Gastrocnemius medialis (tissue), 4 donors: ENCODE measurements around the gene ATMIN.

Experiments used
- POLR2A ChIP-seq, 2 donors: fragments of 450-650 bp; IDR thresholded peaks; one replicate each; pipeline ENCODE4 v1.6.1; 2017; ENCODE audit warnings: antibody characterized with exemption in 2 of 2, mild to moderate bottlenecking in 2 of 2, moderate library complexity in 2 of 2
- TF ChIP-seq, protein P1 (sequence below), 5 experiments: fragments of 450-650 bp in 3 of 5; fragments of 200-600 bp in 2 of 5; sonication (generic) in 2 of 5; IDR thresholded peaks in 4 of 5; conservative IDR thresholded peaks in 1 of 5; 1 replicate in 4 of 5; 2 replicates in 1 of 5; pipeline ENCODE4 v1.5.1; 2016 to 2019; ENCODE audit warnings: antibody characterized with exemption in 5 of 5, mild to moderate bottlenecking in 3 of 5, moderate library complexity in 3 of 5

DNA sequence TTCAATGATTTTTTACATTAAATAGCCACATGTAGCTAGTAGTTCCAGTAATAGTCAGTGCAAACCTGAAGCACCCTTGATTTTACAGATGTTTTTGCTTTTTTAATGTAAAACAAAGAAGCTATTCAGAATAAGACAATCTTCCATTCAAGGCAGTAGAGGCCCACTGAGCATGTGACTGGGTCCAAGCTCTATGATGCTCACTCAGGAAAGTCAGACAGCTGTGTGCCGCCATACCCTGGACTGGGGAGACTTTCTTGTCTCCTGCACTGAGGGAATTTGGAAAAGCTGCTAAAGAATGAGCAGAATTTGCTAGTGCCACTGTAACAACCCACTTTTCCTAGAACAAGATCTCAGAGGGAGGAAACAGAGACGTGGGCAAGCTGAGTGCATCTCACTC is 17.1 kb upstream of the ATMIN start:
- TF ChIP-seq, protein P1, sequence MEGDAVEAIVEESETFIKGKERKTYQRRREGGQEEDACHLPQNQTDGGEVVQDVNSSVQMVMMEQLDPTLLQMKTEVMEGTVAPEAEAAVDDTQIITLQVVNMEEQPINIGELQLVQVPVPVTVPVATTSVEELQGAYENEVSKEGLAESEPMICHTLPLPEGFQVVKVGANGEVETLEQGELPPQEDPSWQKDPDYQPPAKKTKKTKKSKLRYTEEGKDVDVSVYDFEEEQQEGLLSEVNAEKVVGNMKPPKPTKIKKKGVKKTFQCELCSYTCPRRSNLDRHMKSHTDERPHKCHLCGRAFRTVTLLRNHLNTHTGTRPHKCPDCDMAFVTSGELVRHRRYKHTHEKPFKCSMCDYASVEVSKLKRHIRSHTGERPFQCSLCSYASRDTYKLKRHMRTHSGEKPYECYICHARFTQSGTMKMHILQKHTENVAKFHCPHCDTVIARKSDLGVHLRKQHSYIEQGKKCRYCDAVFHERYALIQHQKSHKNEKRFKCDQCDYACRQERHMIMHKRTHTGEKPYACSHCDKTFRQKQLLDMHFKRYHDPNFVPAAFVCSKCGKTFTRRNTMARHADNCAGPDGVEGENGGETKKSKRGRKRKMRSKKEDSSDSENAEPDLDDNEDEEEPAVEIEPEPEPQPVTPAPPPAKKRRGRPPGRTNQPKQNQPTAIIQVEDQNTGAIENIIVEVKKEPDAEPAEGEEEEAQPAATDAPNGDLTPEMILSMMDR (IDR thresholded peaks at IDR 0.05 in 4 of 5, conservative IDR thresholded peaks at IDR 0.05 in 1 of 5), result no peak
- no peak for TF ChIP-seq POLR2A (IDR thresholded peaks at IDR 0.05)
